ENCODE measurements around the gene CD164.

Gene CD164

GRCh38 chr6:109381747-109382575, at the start of gene CD164:
Gene CD164, minus strand, starts transcription at chr6:109382467. Its CDS starts 89 bp downstream, at chr6:109382378.
- peak; percentile 93 for DNase-seq

- DNase-seq, result no peak
Observed at GRCh38 chr6:109429496-109429895, 47.2 kb upstream of the CD164 start.

- no peak for DNase-seq
Observed at GRCh38 chr6:109428889-109429477, 46.7 kb upstream of the CD164 start.

- DNase-seq, result no peak
Observed at GRCh38 chr6:109424946-109425345, 42.7 kb upstream of the CD164 start.

GRCh38 chr6:109421184-109421583, 38.9 kb upstream of the CD164 start:
- no peak for DNase-seq

- no peak for DNase-seq
Observed at GRCh38 chr6:109420751-109421150, 38.5 kb upstream of the CD164 start.

- DNase-seq, result no peak
Observed at GRCh38 chr6:109417646-109418045, 35.4 kb upstream of the CD164 start.

- DNase-seq, result no peak
Observed at GRCh38 chr6:109411034-109411433, 28.8 kb upstream of the CD164 start.

- DNase-seq, result no peak
Observed at GRCh38 chr6:109406196-109406595, 23.9 kb upstream of the CD164 start.

- no peak for DNase-seq
Observed at GRCh38 chr6:109397020-109397419, 14.8 kb upstream of the CD164 start.

- DNase-seq, result no peak
Observed at GRCh38 chr6:109396046-109396718, 13.9 kb upstream of the CD164 start.

- no peak for DNase-seq
Observed at GRCh38 chr6:109393886-109394281, 11.6 kb upstream of the CD164 start.

- no peak for DNase-seq
Observed at GRCh38 chr6:109393157-109393885, 11.1 kb upstream of the CD164 start.

GRCh38 chr6:109389650-109390274, 7.5 kb upstream of the CD164 start:
- DNase-seq, result no peak

GRCh38 chr6:109388265-109388664, 6.0 kb upstream of the CD164 start:
- DNase-seq, result no peak

GRCh38 chr6:109383438-109383940, 1.2 kb upstream of the CD164 start:
- no peak for DNase-seq

- DNase-seq, result peak; percentile 87
Observed at GRCh38 chr6:109382576-109383437, 540 bp upstream of the CD164 start.

GRCh38 chr6:109381061-109381746, 1.1 kb downstream of the CD164 start:
- DNase-seq, result no peak

GRCh38 chr6:109379711-109380110, 2.6 kb downstream of the CD164 start:
- no peak for DNase-seq

- DNase-seq, result no peak
Observed at GRCh38 chr6:109377717-109378116, 4.5 kb downstream of the CD164 start.

GRCh38 chr6:109374326-109374892, 7.9 kb downstream of the CD164 start:
- no peak for DNase-seq

Data from activated CD4-positive, alpha-beta T cell treated with anti-CD3 and anti-CD28 coated beads for 1 hour (primary cell).